ENCODE data around the gene ANGEL1.

DNA sequence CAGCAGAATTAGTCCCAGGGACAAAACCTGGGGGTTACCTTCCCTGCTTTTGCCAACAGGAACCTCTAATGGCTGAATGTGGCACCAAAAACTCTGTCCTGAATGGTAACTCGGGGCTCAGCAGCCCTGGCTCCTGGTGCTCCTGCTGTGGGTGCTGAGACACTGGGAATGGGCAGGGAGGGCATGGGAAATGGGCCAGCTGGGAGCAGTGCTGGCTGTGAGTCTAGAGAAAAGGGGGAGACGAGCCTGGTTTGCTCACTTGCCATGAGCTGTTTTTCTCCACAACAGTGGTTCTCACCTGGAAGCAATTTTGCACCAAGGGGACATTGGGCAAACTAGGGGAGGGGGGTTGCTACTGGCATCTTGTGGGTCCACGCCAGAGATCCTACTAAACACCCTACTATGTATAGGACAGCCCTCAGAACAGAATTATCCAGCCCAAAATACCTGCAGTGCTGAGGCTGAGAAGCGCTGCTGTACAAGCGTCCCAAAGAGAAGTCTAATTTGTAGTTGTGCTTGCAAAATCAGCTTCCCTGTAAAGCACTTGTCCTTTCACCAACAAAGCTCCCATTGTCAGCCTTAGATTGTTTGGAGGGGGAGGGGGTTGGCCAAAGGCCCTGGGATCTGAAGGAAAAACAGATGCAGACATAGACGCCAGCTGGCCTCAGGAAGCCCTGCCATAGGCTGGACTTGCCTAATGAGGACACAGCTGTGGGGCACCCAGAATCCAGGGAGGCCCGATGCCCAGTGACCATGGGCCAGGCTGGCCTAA, 17.2 kb upstream of the ANGEL1 start:
- TF ChIP-seq, protein P1, sequence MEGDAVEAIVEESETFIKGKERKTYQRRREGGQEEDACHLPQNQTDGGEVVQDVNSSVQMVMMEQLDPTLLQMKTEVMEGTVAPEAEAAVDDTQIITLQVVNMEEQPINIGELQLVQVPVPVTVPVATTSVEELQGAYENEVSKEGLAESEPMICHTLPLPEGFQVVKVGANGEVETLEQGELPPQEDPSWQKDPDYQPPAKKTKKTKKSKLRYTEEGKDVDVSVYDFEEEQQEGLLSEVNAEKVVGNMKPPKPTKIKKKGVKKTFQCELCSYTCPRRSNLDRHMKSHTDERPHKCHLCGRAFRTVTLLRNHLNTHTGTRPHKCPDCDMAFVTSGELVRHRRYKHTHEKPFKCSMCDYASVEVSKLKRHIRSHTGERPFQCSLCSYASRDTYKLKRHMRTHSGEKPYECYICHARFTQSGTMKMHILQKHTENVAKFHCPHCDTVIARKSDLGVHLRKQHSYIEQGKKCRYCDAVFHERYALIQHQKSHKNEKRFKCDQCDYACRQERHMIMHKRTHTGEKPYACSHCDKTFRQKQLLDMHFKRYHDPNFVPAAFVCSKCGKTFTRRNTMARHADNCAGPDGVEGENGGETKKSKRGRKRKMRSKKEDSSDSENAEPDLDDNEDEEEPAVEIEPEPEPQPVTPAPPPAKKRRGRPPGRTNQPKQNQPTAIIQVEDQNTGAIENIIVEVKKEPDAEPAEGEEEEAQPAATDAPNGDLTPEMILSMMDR (IDR thresholded peaks at IDR 0.05; ENCODE audit: insufficient read depth, low read length, poor library complexity, severe bottlenecking): no peak
- no peak for TF ChIP-seq EZH2phosphoT487 (conservative IDR thresholded peaks at IDR 0.05; ENCODE audit: low read length)
